ENCODE measurements around the gene HSD17B3. TPM values are rescaled to one million over a fixed set of nuclear protein-coding genes. Genes with fewer than 3 reads are reported as not detected.

Gene HSD17B3
- total RNA-seq, 1 experiment from 2014 or later, result not detected

DNA sequence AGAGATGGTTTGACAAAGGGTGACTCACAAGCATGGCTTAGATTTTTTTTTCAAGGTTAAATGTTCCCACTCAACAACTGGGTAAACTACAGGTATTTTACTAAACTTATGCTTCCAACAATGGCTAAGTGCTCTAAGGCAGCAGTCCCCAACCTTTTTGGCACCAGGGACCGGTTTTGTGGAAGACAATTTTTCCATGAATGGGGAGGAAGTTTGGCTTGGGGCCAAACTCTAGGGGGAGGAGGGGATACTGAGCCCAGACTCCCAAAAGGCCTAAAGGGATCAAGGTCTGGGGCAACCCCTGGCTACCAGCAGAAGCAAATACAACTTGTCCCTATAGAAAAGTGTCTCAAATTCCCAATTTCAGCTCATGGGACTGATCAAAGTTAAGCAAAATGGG is 32.0 kb upstream of the HSD17B3 start:
- CTCF ChIA-PET, result no interaction called here

DNA sequence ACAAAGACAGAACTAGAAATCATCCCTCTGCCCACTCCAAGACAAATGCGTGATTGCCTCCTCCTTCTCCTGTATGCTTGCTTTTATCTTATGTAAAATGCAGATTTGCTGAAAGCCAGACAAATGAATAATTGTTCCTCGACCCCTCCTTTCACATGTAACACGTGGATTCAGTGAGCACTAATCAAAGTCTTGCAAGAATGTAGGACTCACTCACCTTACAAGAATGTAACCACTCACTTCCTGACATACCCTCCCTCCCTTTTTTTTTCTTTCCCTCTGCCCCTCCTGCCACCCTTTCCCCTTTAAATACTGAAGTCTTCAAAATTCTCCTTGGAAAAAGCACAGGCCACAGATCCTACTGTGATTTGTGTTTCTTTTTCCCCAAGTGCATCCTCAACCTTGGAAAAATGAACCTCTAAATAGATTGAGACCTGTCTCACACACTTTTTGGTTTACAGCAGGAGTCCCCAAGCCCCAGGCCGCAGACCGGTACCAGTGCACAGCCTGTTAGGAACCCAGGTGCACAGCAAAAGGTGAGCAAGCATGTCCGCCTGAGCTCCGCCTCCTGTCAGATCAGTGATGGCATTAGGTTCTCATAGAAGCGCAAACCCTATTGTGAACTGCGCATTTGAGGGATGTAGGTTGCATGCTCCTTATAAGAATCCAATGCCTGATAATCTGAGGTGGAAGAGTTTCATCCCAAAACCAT is 29.4 kb upstream of the HSD17B3 start:
- peak; percentile 25 to 79 for DNase-seq

More for the DNA sequence above, 32.0 kb upstream of the HSD17B3 start:
- no peaks in the 10 kb centered on the region for H3K27me3 ChIP-seq (ENCODE audit: insufficient read depth, low read depth)
- H3K4me2 ChIP-seq, result no peak overlapping the region
- no peaks in the 10 kb centered on the region; the same call in 1 of the 2 replicates for H3K36me3 ChIP-seq (ENCODE audit: low read depth)
- intact Hi-C loops (cut with micrococcal nuclease; ENCODE audit: unreplicated experiment), result no loop called here
- H3K4me3 ChIP-seq, result no peak overlapping the region
- H4K20me1 ChIP-seq (ENCODE audit: insufficient read depth), result no peaks in the 10 kb centered on the region
- no peak overlapping the region for H3K27ac ChIP-seq
- no peaks in the 10 kb centered on the region for H3K79me2 ChIP-seq (ENCODE audit: low read depth)
- H3K9me3 ChIP-seq (ENCODE audit: insufficient read depth, low read depth), result no peaks in the 10 kb centered on the region
- H3K9me2 ChIP-seq (ENCODE audit: insufficient read depth), result no peaks in the 10 kb centered on the region
- DNase-seq, result no peak
- no peak for TF ChIP-seq EZH2 (IDR thresholded peaks at IDR 0.05; ENCODE audit: low read depth)
- TF ChIP-seq, protein P1, sequence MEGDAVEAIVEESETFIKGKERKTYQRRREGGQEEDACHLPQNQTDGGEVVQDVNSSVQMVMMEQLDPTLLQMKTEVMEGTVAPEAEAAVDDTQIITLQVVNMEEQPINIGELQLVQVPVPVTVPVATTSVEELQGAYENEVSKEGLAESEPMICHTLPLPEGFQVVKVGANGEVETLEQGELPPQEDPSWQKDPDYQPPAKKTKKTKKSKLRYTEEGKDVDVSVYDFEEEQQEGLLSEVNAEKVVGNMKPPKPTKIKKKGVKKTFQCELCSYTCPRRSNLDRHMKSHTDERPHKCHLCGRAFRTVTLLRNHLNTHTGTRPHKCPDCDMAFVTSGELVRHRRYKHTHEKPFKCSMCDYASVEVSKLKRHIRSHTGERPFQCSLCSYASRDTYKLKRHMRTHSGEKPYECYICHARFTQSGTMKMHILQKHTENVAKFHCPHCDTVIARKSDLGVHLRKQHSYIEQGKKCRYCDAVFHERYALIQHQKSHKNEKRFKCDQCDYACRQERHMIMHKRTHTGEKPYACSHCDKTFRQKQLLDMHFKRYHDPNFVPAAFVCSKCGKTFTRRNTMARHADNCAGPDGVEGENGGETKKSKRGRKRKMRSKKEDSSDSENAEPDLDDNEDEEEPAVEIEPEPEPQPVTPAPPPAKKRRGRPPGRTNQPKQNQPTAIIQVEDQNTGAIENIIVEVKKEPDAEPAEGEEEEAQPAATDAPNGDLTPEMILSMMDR (conservative IDR thresholded peaks at IDR 0.05), result no peak
- H2AFZ ChIP-seq, result no peak overlapping the region
- no TSS peak for BruUV-seq (replicated peaks)
- POLR2A ChIA-PET (ENCODE audit: unreplicated experiment), result no interaction called here
- H3F3A ChIP-seq (ENCODE audit: insufficient read depth, low read depth), result peaks cover 9% of the 10 kb centered on the region
- H3K4me1 ChIP-seq (replicated peaks; ENCODE audit: insufficient read depth), result peaks cover 21% of the 10 kb centered on the region

DNA sequence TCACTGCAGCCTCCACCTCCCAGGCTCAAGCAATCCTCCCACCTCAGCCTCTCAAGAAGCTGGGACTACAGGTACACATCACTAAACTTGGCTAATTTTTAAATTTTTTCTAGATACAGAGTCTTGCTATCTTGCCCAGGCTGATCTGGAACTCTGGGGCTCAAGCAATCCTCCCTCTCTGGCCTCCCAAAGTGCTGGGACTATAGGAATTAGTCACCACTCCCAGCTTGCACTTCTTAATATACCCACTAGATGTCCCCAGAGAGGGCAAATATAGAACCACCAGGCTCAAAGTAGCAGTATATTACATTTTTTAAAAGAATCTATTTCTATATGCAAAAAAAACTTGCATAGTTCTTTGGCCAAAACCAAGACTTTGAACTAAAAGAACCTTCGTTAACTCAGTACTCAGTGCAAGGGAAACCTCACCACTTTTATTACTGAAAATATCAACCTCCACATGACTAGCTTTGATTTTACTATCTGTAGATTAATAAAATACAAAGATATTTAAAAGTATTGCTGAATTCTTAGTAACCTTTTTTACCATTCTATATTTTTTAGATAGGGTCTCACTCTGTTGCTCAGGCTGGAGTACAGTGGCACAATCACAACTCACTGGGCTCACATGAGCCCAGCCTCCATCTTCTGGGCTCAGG is 25.8 kb upstream of the HSD17B3 start:
- POLR2A ChIA-PET (ENCODE audit: unreplicated experiment), result interaction anchor here (0.7 kb wide), 1 partner anchor 116 kb away, joined by 4 read pairs; no protein-coding TSS in a partner anchor
- CTCF ChIA-PET, result interaction anchor here (0.5 to 1.8 kb wide), 9 partner anchors 17 to 347 kb away, joined by 3 to 14 read pairs (median 4); no protein-coding TSS in a partner anchor

More for the DNA sequence above, 29.4 kb upstream of the HSD17B3 start:
- BruUV-seq (replicated peaks), result no TSS peak
- Histone ChIP-seq H3K4me3 (no peak overlapping the region), H3K27me3 (ENCODE audit: insufficient read depth, low read depth) (no peaks in the 10 kb centered on the region), H3F3A (ENCODE audit: insufficient read depth, low read depth) (0 out of 2 replicates have a peak, but pooled peaks cover 5% of the 10 kb centered on the region), H3K4me1 (replicated peaks; ENCODE audit: insufficient read depth) (peaks cover 16% of the 10 kb centered on the region), H3K4me2 (peak overlapping the region; percentile 26; the same call in 1 of the 2 replicates), H3K9me3 (ENCODE audit: insufficient read depth, low read depth) (no peaks in the 10 kb centered on the region), H3K79me2 (ENCODE audit: low read depth) (no peaks in the 10 kb centered on the region), H4K20me1 (ENCODE audit: insufficient read depth) (no peaks in the 10 kb centered on the region), H2AFZ (no peak overlapping the region), H3K9me2 (ENCODE audit: insufficient read depth) (no peaks in the 10 kb centered on the region), H3K27ac (no peak overlapping the region), H3K36me3 (ENCODE audit: low read depth) (no peaks in the 10 kb centered on the region; the same call in 1 of the 2 replicates)
- ChIA-PET POLR2A (ENCODE audit: unreplicated experiment) (no interaction called here), CTCF (no interaction called here)
- intact Hi-C loops (cut with micrococcal nuclease; ENCODE audit: unreplicated experiment), result loop anchor here (1.0 kb wide), 1 partner anchor 87 kb away; the partner anchor contains the start of gene ZNF367
- TF ChIP-seq, protein P1 (conservative IDR thresholded peaks at IDR 0.05), result no peak
- no peak for TF ChIP-seq EZH2 (IDR thresholded peaks at IDR 0.05; ENCODE audit: low read depth)

More for the DNA sequence above, 25.8 kb upstream of the HSD17B3 start:
- no peaks in the 10 kb centered on the region for H3K9me3 ChIP-seq (ENCODE audit: insufficient read depth, low read depth)
- H2AFZ ChIP-seq, result no peak overlapping the region
- no peaks in the 10 kb centered on the region; the same call in 1 of the 2 replicates for H3K36me3 ChIP-seq (ENCODE audit: low read depth)
- TF ChIP-seq, protein P1 (conservative IDR thresholded peaks at IDR 0.05), result peak; percentile 90
- TF ChIP-seq EZH2 (IDR thresholded peaks at IDR 0.05; ENCODE audit: low read depth), result no peak
- 0 out of 2 replicates have a peak, but pooled peaks cover 5% of the 10 kb centered on the region for H3F3A ChIP-seq (ENCODE audit: insufficient read depth, low read depth)
- intact Hi-C loops (cut with micrococcal nuclease; ENCODE audit: unreplicated experiment), result loop anchor here (2.0 to 5.0 kb wide), 4 partner anchors 55 to 339 kb away; partner anchors contain the start of gene SLC35D2
- H3K4me1 ChIP-seq (replicated peaks; ENCODE audit: insufficient read depth), result peaks cover 16% of the 10 kb centered on the region
- H3K79me2 ChIP-seq (ENCODE audit: low read depth), result no peaks in the 10 kb centered on the region
- H3K4me2 ChIP-seq, result no peak overlapping the region
- BruUV-seq (replicated peaks), result no TSS peak
- no peaks in the 10 kb centered on the region for H3K9me2 ChIP-seq (ENCODE audit: insufficient read depth)
- DNase-seq, result peak; percentile 29 to 38
- H3K27ac ChIP-seq, result no peak overlapping the region
- no peaks in the 10 kb centered on the region for H4K20me1 ChIP-seq (ENCODE audit: insufficient read depth)
- H3K4me3 ChIP-seq, result no peak overlapping the region
- H3K27me3 ChIP-seq (ENCODE audit: insufficient read depth, low read depth), result no peaks in the 10 kb centered on the region

Measured in PC-9 (cell line).